ENCODE data around the gene ACVRL1. TPM values are rescaled to one million over a fixed set of nuclear protein-coding genes. Genes with fewer than 3 reads are reported as not detected.

The ACVRL1 gene
- total and polyA plus RNA-seq, 4 donors = 3.1 to 7.9 (median 6.1) TPM

GRCh38 chr12:51867371-51867770, 39.9 kb upstream of the ACVRL1 start:
- peaks cover 0 to 19% (median 6%) of the 10 kb centered on the region in 4 donors for H3K4me1 ChIP-seq (ENCODE audit: control insufficient read depth in 4 of 4, insufficient read depth in 4 of 4, low read length in 3 of 4)
- H3K9me3 ChIP-seq (ENCODE audit: control insufficient read depth in 4 of 4, low read length in 3 of 4) = no peaks in the 10 kb centered on the region
- H3K4me3 ChIP-seq (ENCODE audit: low read depth in 1 of 3, low read length in 3 of 3) = no peak overlapping the region
- H3K27me3 ChIP-seq (ENCODE audit: control insufficient read depth in 4 of 4, insufficient read depth in 4 of 4, low read length in 3 of 4) = peaks cover 0 to 2% (median 0%) of the 10 kb centered on the region in 4 donors
- H3K27ac ChIP-seq (ENCODE audit: low read depth in 1 of 2, low read length in 2 of 2) = no peak overlapping the region
- H3K36me3 ChIP-seq (ENCODE audit: control insufficient read depth in 4 of 4, insufficient read depth in 3 of 4, low read depth in 1 of 4, low read length in 3 of 4) = no peaks in the 10 kb centered on the region
- no peak overlapping the region for H3K9ac ChIP-seq (ENCODE audit: low read depth in 1 of 2, low read length in 2 of 2)
- no peak for DNase-seq (ENCODE audit: low spot score)
- TF ChIP-seq HNF4A (conservative IDR thresholded peaks at IDR 0.05) = no peak
- TF ChIP-seq NR2F2 (IDR thresholded peaks at IDR 0.05) = no peak
- TF ChIP-seq MAX (IDR thresholded peaks at IDR 0.05) = no peak
- no peak for TF ChIP-seq HNF4G (IDR thresholded peaks at IDR 0.05)
- TF ChIP-seq GABPA (IDR thresholded peaks at IDR 0.05 in 1 of 2, conservative IDR thresholded peaks at IDR 0.05 in 1 of 2) = no peak
- no peak for TF ChIP-seq RAD21 (IDR thresholded peaks at IDR 0.05)
- TF ChIP-seq JUND (IDR thresholded peaks at IDR 0.05) = no peak
- TF ChIP-seq FOXA1 (IDR thresholded peaks at IDR 0.05) = no peak
- TF ChIP-seq, protein P1, sequence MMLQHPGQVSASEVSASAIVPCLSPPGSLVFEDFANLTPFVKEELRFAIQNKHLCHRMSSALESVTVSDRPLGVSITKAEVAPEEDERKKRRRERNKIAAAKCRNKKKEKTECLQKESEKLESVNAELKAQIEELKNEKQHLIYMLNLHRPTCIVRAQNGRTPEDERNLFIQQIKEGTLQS (IDR thresholded peaks at IDR 0.05) = no peak

- Histone ChIP-seq H3K9me3 (ENCODE audit: control insufficient read depth in 4 of 4, low read length in 3 of 4) (no peaks in the 10 kb centered on the region), H3K36me3 (ENCODE audit: control insufficient read depth in 4 of 4, insufficient read depth in 3 of 4, low read depth in 1 of 4, low read length in 3 of 4) (no peaks in the 10 kb centered on the region), H3K4me1 (ENCODE audit: control insufficient read depth in 4 of 4, insufficient read depth in 4 of 4, low read length in 3 of 4) (peaks cover 0 to 19% (median 6%) of the 10 kb centered on the region in 4 donors), H3K27ac (ENCODE audit: low read depth in 1 of 2, low read length in 2 of 2) (no peak overlapping the region), H3K9ac (ENCODE audit: low read depth in 1 of 2, low read length in 2 of 2) (no peak overlapping the region), H3K27me3 (ENCODE audit: control insufficient read depth in 4 of 4, insufficient read depth in 4 of 4, low read length in 3 of 4) (peaks cover 0 to 2% (median 0%) of the 10 kb centered on the region in 4 donors), H3K4me3 (ENCODE audit: low read depth in 1 of 3, low read length in 3 of 3) (no peak overlapping the region)
- WGBS = 96% methylated on average over 12 of the region's 12 CpGs
- TF ChIP-seq, protein P2, sequence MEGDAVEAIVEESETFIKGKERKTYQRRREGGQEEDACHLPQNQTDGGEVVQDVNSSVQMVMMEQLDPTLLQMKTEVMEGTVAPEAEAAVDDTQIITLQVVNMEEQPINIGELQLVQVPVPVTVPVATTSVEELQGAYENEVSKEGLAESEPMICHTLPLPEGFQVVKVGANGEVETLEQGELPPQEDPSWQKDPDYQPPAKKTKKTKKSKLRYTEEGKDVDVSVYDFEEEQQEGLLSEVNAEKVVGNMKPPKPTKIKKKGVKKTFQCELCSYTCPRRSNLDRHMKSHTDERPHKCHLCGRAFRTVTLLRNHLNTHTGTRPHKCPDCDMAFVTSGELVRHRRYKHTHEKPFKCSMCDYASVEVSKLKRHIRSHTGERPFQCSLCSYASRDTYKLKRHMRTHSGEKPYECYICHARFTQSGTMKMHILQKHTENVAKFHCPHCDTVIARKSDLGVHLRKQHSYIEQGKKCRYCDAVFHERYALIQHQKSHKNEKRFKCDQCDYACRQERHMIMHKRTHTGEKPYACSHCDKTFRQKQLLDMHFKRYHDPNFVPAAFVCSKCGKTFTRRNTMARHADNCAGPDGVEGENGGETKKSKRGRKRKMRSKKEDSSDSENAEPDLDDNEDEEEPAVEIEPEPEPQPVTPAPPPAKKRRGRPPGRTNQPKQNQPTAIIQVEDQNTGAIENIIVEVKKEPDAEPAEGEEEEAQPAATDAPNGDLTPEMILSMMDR (IDR thresholded peaks at IDR 0.05; ENCODE audit: low read depth, low read length, missing input control) = no peak
- TF ChIP-seq YY1 (IDR thresholded peaks at IDR 0.05) = no peak
- no peak for TF ChIP-seq EGR1 (IDR thresholded peaks at IDR 0.05; ENCODE audit: low read depth in 2 of 2)
- TF ChIP-seq SP1 (IDR thresholded peaks at IDR 0.05) = no peak
- TF ChIP-seq JUND (IDR thresholded peaks at IDR 0.05) = no peak
- no peak for TF ChIP-seq HNF4G (IDR thresholded peaks at IDR 0.05)
- no peak for TF ChIP-seq HNF4A (conservative IDR thresholded peaks at IDR 0.05)
- TF ChIP-seq ZBTB33 (IDR thresholded peaks at IDR 0.05) = no peak
- no peak for TF ChIP-seq RAD21 (IDR thresholded peaks at IDR 0.05)
- TF ChIP-seq RXRA (IDR thresholded peaks at IDR 0.05) = no peak
- TF ChIP-seq TAF1 (conservative IDR thresholded peaks at IDR 0.05) = no peak
- no peak for TF ChIP-seq NR2F2 (IDR thresholded peaks at IDR 0.05)
- DNase-seq (ENCODE audit: low spot score) = no peak
Observed at GRCh38 chr12:51867796-51868428, 39.4 kb upstream of the ACVRL1 start.

All from liver (tissue), 9 donors.